ENCODE results near the gene MPDZ.

Gene MPDZ

DNA sequence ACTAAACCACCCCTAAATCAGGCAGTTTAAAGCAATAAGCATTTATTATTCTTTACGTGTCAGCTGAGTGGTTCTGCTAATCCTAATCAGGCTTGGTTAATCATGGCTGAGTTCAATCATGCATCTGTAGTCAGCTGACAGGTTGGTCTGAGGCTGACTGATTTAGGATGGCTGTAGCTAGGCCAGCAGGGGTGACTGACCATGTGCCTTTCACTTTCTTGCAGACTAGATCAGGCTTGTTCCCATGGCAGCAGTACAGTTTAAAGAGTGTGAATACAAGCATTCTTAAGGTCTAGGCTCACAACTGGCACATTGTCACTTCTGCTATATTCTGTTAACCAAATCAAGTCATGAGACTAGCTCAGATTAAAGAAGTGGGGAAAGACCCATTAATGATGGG, 16.1 kb upstream of the MPDZ start:
- no peaks in the 10 kb centered on the region for H3K27me3 ChIP-seq (replicated peaks)
- H3K36me3 ChIP-seq (replicated peaks) = no peaks in the 10 kb centered on the region
- H3K27ac ChIP-seq = no peak overlapping the region
- no peak for DNase-seq
- TF ChIP-seq, protein P1, sequence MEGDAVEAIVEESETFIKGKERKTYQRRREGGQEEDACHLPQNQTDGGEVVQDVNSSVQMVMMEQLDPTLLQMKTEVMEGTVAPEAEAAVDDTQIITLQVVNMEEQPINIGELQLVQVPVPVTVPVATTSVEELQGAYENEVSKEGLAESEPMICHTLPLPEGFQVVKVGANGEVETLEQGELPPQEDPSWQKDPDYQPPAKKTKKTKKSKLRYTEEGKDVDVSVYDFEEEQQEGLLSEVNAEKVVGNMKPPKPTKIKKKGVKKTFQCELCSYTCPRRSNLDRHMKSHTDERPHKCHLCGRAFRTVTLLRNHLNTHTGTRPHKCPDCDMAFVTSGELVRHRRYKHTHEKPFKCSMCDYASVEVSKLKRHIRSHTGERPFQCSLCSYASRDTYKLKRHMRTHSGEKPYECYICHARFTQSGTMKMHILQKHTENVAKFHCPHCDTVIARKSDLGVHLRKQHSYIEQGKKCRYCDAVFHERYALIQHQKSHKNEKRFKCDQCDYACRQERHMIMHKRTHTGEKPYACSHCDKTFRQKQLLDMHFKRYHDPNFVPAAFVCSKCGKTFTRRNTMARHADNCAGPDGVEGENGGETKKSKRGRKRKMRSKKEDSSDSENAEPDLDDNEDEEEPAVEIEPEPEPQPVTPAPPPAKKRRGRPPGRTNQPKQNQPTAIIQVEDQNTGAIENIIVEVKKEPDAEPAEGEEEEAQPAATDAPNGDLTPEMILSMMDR (IDR thresholded peaks at IDR 0.05; ENCODE audit: low read depth, low read length, missing control alignments) = no peak
- in situ Hi-C loops (cut with HindIII; ENCODE audit: low pct_ligation_motif_present, low sequenced_read_pairs) = no loop called here
- no peak overlapping the region for H3K4me3 ChIP-seq (ENCODE audit: low read depth, low read length)

- in situ Hi-C loops (cut with HindIII; ENCODE audit: low pct_ligation_motif_present, low sequenced_read_pairs) = no loop called here
- no peak overlapping the region for H3K27ac ChIP-seq
- H3K36me3 ChIP-seq (replicated peaks) = no peaks in the 10 kb centered on the region
- no peak for DNase-seq
- no peaks in the 10 kb centered on the region for H3K27me3 ChIP-seq (replicated peaks)
- H3K4me3 ChIP-seq (ENCODE audit: low read depth, low read length) = no peak overlapping the region
- TF ChIP-seq, protein P1 (IDR thresholded peaks at IDR 0.05; ENCODE audit: low read depth, low read length, missing control alignments) = no peak
Observed at GRCh38 chr9:13292782-13293181, 13.3 kb upstream of the MPDZ start.

GRCh38 chr9:13292158-13292557, 12.7 kb upstream of the MPDZ start:
- in situ Hi-C loops (cut with HindIII; ENCODE audit: low pct_ligation_motif_present, low sequenced_read_pairs) = no loop called here

GRCh38 chr9:13291718-13292117, 12.2 kb upstream of the MPDZ start:
- TF ChIP-seq, protein P1 (IDR thresholded peaks at IDR 0.05; ENCODE audit: low read depth, low read length, missing control alignments) = no peak
- Histone ChIP-seq H3K4me3 (ENCODE audit: low read depth, low read length) (no peak overlapping the region), H3K27ac (no peak overlapping the region), H3K36me3 (replicated peaks) (no peaks in the 10 kb centered on the region), H3K27me3 (replicated peaks) (no peaks in the 10 kb centered on the region)
- DNase-seq = no peak
- in situ Hi-C loops (cut with HindIII; ENCODE audit: low pct_ligation_motif_present, low sequenced_read_pairs) = no loop called here

More at GRCh38 chr9:13292158-13292557, 12.7 kb upstream of the MPDZ start:
- Histone ChIP-seq H3K27me3 (replicated peaks) (no peaks in the 10 kb centered on the region), H3K27ac (no peak overlapping the region), H3K36me3 (replicated peaks) (no peaks in the 10 kb centered on the region), H3K4me3 (ENCODE audit: low read depth, low read length) (no peak overlapping the region)
- TF ChIP-seq, protein P1 (IDR thresholded peaks at IDR 0.05; ENCODE audit: low read depth, low read length, missing control alignments) = no peak
- no peak for DNase-seq

- in situ Hi-C loops (cut with HindIII; ENCODE audit: low pct_ligation_motif_present, low sequenced_read_pairs) = no loop called here
- DNase-seq = no peak
- H3K27ac ChIP-seq = no peak overlapping the region
- H3K36me3 ChIP-seq (replicated peaks) = no peaks in the 10 kb centered on the region
- H3K27me3 ChIP-seq (replicated peaks) = no peaks in the 10 kb centered on the region
- no peak overlapping the region for H3K4me3 ChIP-seq (ENCODE audit: low read depth, low read length)
- TF ChIP-seq, protein P1 (IDR thresholded peaks at IDR 0.05; ENCODE audit: low read depth, low read length, missing control alignments) = no peak
Observed at GRCh38 chr9:13284011-13284410, 4.5 kb upstream of the MPDZ start.

DNA sequence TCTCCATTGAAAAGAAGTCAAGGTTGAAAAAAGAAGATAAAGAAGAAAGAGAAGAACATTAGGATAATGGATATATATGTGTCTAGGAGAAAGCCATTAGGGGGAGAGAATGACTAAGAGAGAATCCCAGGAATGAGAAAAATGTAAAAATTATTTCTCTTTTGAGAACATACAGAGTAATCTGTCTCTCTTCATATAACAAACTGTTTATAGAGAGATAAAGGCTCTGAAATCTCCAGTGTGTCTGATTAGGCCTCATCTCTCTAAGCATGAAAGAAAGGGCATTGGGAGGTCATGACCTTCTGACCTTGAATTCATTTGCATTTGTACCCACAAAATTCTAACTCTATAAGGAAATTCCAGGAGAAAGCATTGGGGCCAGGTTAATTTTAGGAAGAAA, 3.5 kb upstream of the MPDZ start:
- Histone ChIP-seq H3K27me3 (replicated peaks) (no peaks in the 10 kb centered on the region), H3K4me3 (ENCODE audit: low read depth, low read length) (no peak overlapping the region), H3K27ac (peak overlapping the region; percentile 66), H3K36me3 (replicated peaks) (no peaks in the 10 kb centered on the region)
- in situ Hi-C loops (cut with HindIII; ENCODE audit: low pct_ligation_motif_present, low sequenced_read_pairs) = no loop called here
- TF ChIP-seq, protein P1 (IDR thresholded peaks at IDR 0.05; ENCODE audit: low read depth, low read length, missing control alignments) = no peak
- peak; percentile 41 for DNase-seq
